HEK293T (cell line): ENCODE results near the gene TSEN15.

Source experiments
- CTCF ChIA-PET: fragments of 350-600 bp; formaldehyde crosslinking; extraction: SDS; loops from one replicate; lab custom pipeline; 2021; ENCODE audit warnings: antibody characterized with exemption, inconsistent platforms; lab: Yijun Ruan, JAX
- POLR2A ChIA-PET: fragments of 350-600 bp; formaldehyde crosslinking; extraction: SDS; loops from one replicate; lab custom pipeline; 2020; ENCODE audit warnings: antibody characterized with exemption, inconsistent platforms; lab: Yijun Ruan, JAX
- DNase-seq: peaks from one replicate; pipeline ENCODE4 v3.0.0; 2012; ENCODE audit warnings: mixed read lengths; ENCODE audit errors: extremely low spot score
- ARNT ChIP-seq: fragments of 450-650 bp; IDR thresholded peaks from 2 replicates; pipeline ENCODE4 v1.6.1; 2017; ENCODE audit warnings: mild to moderate bottlenecking
- BHLHE40 ChIP-seq: fragments of 450-650 bp; IDR thresholded peaks from 2 replicates; pipeline ENCODE4 v1.6.1; 2016; ENCODE audit warnings: mild to moderate bottlenecking, moderate library complexity, borderline replicate concordance
- CTBP1 ChIP-seq: fragments of 450-650 bp; IDR thresholded peaks from 2 replicates; pipeline ENCODE4 v1.6.1; 2016; ENCODE audit warnings: borderline replicate concordance
- ELF4 ChIP-seq: fragments of 450-650 bp; IDR thresholded peaks from 2 replicates; pipeline ENCODE4 v1.6.1; 2017; ENCODE audit warnings: antibody characterized with exemption
- FOXA1 ChIP-seq: fragments of 450-650 bp; IDR thresholded peaks from 2 replicates; pipeline ENCODE4 v1.6.1; 2016; ENCODE audit warnings: mild to moderate bottlenecking
- FOXK2 ChIP-seq: fragments of 450-650 bp; IDR thresholded peaks from 2 replicates; pipeline ENCODE4 v1.6.1; 2016; ENCODE audit warnings: mild to moderate bottlenecking
- FOXM1 ChIP-seq: fragments of 450-650 bp; IDR thresholded peaks from 2 replicates; pipeline ENCODE4 v1.6.1; 2017; ENCODE audit warnings: mild to moderate bottlenecking, borderline replicate concordance
- HDGF ChIP-seq: fragments of 450-650 bp; IDR thresholded peaks from 2 replicates; pipeline ENCODE4 v1.6.1; 2017; ENCODE audit warnings: antibody characterized with exemption, borderline replicate concordance
- L3MBTL2 ChIP-seq: fragments of 450-650 bp; conservative IDR thresholded peaks from 2 replicates; pipeline ENCODE4 v1.6.1; 2016; ENCODE audit warnings: mild to moderate bottlenecking
- LEF1 ChIP-seq: fragments of 450-650 bp; IDR thresholded peaks from 2 replicates; pipeline ENCODE4 v1.6.1; 2017; ENCODE audit warnings: mild to moderate bottlenecking, borderline replicate concordance
- NFRKB ChIP-seq: fragments of 450-650 bp; IDR thresholded peaks from 2 replicates; pipeline ENCODE4 v1.6.1; 2016; ENCODE audit warnings: mild to moderate bottlenecking, moderate library complexity
- PKNOX1 ChIP-seq: fragments of 450-650 bp; IDR thresholded peaks from 2 replicates; pipeline ENCODE4 v1.6.1; 2016
- SP1 ChIP-seq: fragments of 450-650 bp; IDR thresholded peaks from 2 replicates; pipeline ENCODE4 v1.6.1; 2017
- SUZ12 ChIP-seq: fragments of 450-650 bp; IDR thresholded peaks from 2 replicates; pipeline ENCODE4 v1.6.1; 2016; ENCODE audit warnings: mild to moderate bottlenecking
- TARDBP ChIP-seq: fragments of 450-650 bp; IDR thresholded peaks from 2 replicates; pipeline ENCODE4 v1.6.1; 2016
- ZNF384 ChIP-seq: fragments of 450-650 bp; IDR thresholded peaks from 2 replicates; pipeline ENCODE4 v1.6.1; 2016

Gene TSEN15

GRCh38 chr1:184060316-184060715 is 8.8 kb downstream of the TSEN15 start:
- no peak for TF ChIP-seq TARDBP
- TF ChIP-seq CTBP1, result no peak
- no peak for TF ChIP-seq LEF1
- no peak for TF ChIP-seq BHLHE40
- TF ChIP-seq FOXM1, result no peak
- no peak for TF ChIP-seq HDGF
- TF ChIP-seq ARNT, result no peak
- no peak for TF ChIP-seq SP1
- no peak for TF ChIP-seq L3MBTL2
- TF ChIP-seq ZNF384, result no peak
- TF ChIP-seq PKNOX1, result no peak
- TF ChIP-seq ELF4, result no peak
- no peak for TF ChIP-seq FOXA1
- no peak for TF ChIP-seq NFRKB
- no peak for TF ChIP-seq SUZ12
- TF ChIP-seq FOXK2, result no peak

DNA sequence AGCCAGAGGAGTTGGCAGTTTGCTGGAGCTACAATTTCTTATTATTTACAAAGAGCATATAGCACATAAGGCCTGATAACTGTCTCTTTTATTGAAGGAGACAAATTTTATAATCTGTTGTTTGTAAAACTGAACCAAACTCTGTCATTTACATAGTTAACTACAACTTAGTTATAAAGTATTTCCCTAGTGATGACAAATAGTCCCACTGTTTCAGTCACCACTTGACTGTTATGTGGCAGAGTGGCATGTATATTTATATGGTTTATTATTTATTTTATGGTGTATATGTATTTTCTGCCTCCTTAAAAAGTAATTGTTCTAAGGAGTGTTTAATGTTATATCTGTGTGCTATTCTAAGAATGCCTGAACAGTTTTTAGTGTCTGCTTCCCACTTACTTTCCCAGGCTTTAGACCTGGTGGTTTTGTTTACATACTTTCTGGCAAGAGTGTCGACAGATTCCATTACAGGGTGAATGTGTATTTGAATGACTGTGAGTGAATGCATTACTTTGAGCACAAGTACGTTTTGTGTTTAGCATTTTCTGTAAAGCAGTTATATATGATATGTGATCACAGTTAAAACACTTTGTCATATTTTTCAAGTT is 10.0 kb downstream of the TSEN15 start:
- CTCF ChIA-PET, result no interaction called here
- TF ChIP-seq PKNOX1 (0 out of 2 replicates have a peak, but pooled peaks have one; percentile 25), FOXM1 (no peak), NFRKB (no peak), FOXK2 (no peak), SUZ12 (no peak), TARDBP (no peak), FOXA1 (no peak)
- peak; percentile 27 for DNase-seq
- POLR2A ChIA-PET, result interaction anchor here (1.4 kb wide), 1 partner anchor 10 kb away, joined by 9 read pairs; the partner anchor contains the start of gene TSEN15

More at GRCh38 chr1:184060316-184060715, 8.8 kb downstream of the TSEN15 start:
- ChIA-PET CTCF (no interaction called here), POLR2A (interaction anchor here (1.4 kb wide), 1 partner anchor 9 kb away, joined by 9 read pairs; the partner anchor contains the start of gene TSEN15)
- no peak for DNase-seq

- TF ChIP-seq LEF1 (no peak), ELF4 (no peak), NFRKB (no peak), BHLHE40 (no peak), FOXK2 (no peak), SP1 (no peak), PKNOX1 (no peak), HDGF (no peak), CTBP1 (no peak)
- ChIA-PET CTCF (no interaction called here), POLR2A (interaction anchor here (1.7 kb wide), 1 partner anchor 12 kb away, joined by 7 read pairs; the partner anchor contains the start of gene TSEN15)
- DNase-seq, result no peak
Observed at GRCh38 chr1:184062640-184063286, 11.2 kb downstream of the TSEN15 start.

- DNase-seq, result no peak
- no peak for TF ChIP-seq ZNF384
- TF ChIP-seq LEF1, result no peak
- no peak for TF ChIP-seq PKNOX1
- TF ChIP-seq TARDBP, result no peak
- TF ChIP-seq CTBP1, result no peak
- no peak for TF ChIP-seq SP1
- TF ChIP-seq BHLHE40, result no peak
- TF ChIP-seq SUZ12, result no peak
- no peak for TF ChIP-seq FOXA1
- no peak for TF ChIP-seq FOXM1
- TF ChIP-seq NFRKB, result no peak
- TF ChIP-seq FOXK2, result no peak
- no peak for TF ChIP-seq L3MBTL2
- no peak for TF ChIP-seq HDGF
- POLR2A ChIA-PET, result no interaction called here
- CTCF ChIA-PET, result no interaction called here
Observed at GRCh38 chr1:184065559-184065958, 14.0 kb downstream of the TSEN15 start.

- TF ChIP-seq PKNOX1, result no peak
- no peak for TF ChIP-seq HDGF
- no peak for TF ChIP-seq FOXM1
- no peak for TF ChIP-seq LEF1
- TF ChIP-seq FOXK2, result no peak
- no peak for TF ChIP-seq NFRKB
- no peak for TF ChIP-seq SP1
- no peak for TF ChIP-seq SUZ12
- TF ChIP-seq BHLHE40, result no peak
- TF ChIP-seq ZNF384, result no peak
- TF ChIP-seq ELF4, result no peak
- TF ChIP-seq L3MBTL2, result no peak
- DNase-seq, result no peak
- CTCF ChIA-PET, result no interaction called here
- POLR2A ChIA-PET, result interaction anchor here (0.9 kb wide), 1 partner anchor 319 kb away, joined by 3 read pairs; the partner anchor contains the start of gene C1orf21
Observed at GRCh38 chr1:184068354-184068753, 16.8 kb downstream of the TSEN15 start.
